ENCODE results near the gene RPRD2.
"Not testable (repeated sequence)": the region's sequence is repeated elsewhere in the genome, so short reads cannot be mapped to it uniquely, and the experiment has no call there.

Gene RPRD2

GRCh38 chr1:150389650-150390049 lies 25.7 kb downstream of the RPRD2 start:
- no peak for DNase-seq

- no peak for DNase-seq
Measured at GRCh38 chr1:150392627-150393026, 28.7 kb downstream of the RPRD2 start.

GRCh38 chr1:150395115-150395514 lies 31.2 kb downstream of the RPRD2 start:
- DNase-seq = not testable (repeated sequence)

- DNase-seq = no peak
Measured at GRCh38 chr1:150397392-150398032, 33.6 kb downstream of the RPRD2 start.

- DNase-seq = no peak
Measured at GRCh38 chr1:150404465-150404864, 40.5 kb downstream of the RPRD2 start.

GRCh38 chr1:150405660-150406059 lies 41.7 kb downstream of the RPRD2 start:
- DNase-seq = no peak

- no peak for DNase-seq
Measured at GRCh38 chr1:150406483-150406882, 42.5 kb downstream of the RPRD2 start.

- DNase-seq = no peak
Measured at GRCh38 chr1:150407330-150407729, 43.4 kb downstream of the RPRD2 start.

GRCh38 chr1:150408800-150409199 lies 44.9 kb downstream of the RPRD2 start:
- DNase-seq = no peak

GRCh38 chr1:150409504-150410362 lies 45.8 kb downstream of the RPRD2 start:
- no peak for DNase-seq

GRCh38 chr1:150410582-150411101 lies 46.7 kb downstream of the RPRD2 start:
- no peak for DNase-seq

GRCh38 chr1:150414592-150414991 lies 50.6 kb downstream of the RPRD2 start:
- DNase-seq = no peak

- no peak for DNase-seq
Measured at GRCh38 chr1:150415800-150416199, 51.9 kb downstream of the RPRD2 start.

GRCh38 chr1:150420560-150421265 lies 56.8 kb downstream of the RPRD2 start:
- DNase-seq = no peak

GRCh38 chr1:150422541-150422940 lies 58.6 kb downstream of the RPRD2 start:
- no peak for DNase-seq

GRCh38 chr1:150429805-150430204 lies 65.9 kb downstream of the RPRD2 start:
- DNase-seq = no peak

GRCh38 chr1:150441121-150441520 lies 77.2 kb downstream of the RPRD2 start:
- no peak for DNase-seq

- DNase-seq = no peak
Measured at GRCh38 chr1:150444232-150444631, 80.3 kb downstream of the RPRD2 start.

- no peak for DNase-seq
Measured at GRCh38 chr1:150456146-150456647, 92.2 kb downstream of the RPRD2 start.

- peak; percentile 67 for DNase-seq
Measured at GRCh38 chr1:150464422-150464826, 100.5 kb downstream of the RPRD2 start.

- no peak for DNase-seq
Measured at GRCh38 chr1:150466964-150467363, 103.0 kb downstream of the RPRD2 start.

- no peak for DNase-seq
Measured at GRCh38 chr1:150469291-150469690, 105.3 kb downstream of the RPRD2 start.

- no peak for DNase-seq
Measured at GRCh38 chr1:150472601-150473200, 108.8 kb downstream of the RPRD2 start.

Measured in NCI-H510A treated with DMSO at 0.1 percent for 48 hours (cell line).